Measurements from ENCODE around the gene CNOT4.

The CNOT4 gene

GRCh38 chr7:135320268-135320667, 189.6 kb downstream of the CNOT4 start:
- Histone ChIP-seq H3K9me3 (replicated peaks; ENCODE audit: low read length) (no peaks in the 10 kb centered on the region), H3K27me3 (ENCODE audit: control insufficient read depth, insufficient read depth, low read length) (no peaks in the 10 kb centered on the region), H3K4me1 (ENCODE audit: control insufficient read depth, insufficient read depth, low read length) (peaks cover 12% of the 10 kb centered on the region), H3K4me2 (ENCODE audit: low read length) (no peak overlapping the region), H3K4me3 (ENCODE audit: low read length) (no peak overlapping the region), H3K9ac (ENCODE audit: low read depth, low read length) (no peak overlapping the region), H3K36me3 (ENCODE audit: insufficient read depth, low read length) (no peaks in the 10 kb centered on the region)

DNA sequence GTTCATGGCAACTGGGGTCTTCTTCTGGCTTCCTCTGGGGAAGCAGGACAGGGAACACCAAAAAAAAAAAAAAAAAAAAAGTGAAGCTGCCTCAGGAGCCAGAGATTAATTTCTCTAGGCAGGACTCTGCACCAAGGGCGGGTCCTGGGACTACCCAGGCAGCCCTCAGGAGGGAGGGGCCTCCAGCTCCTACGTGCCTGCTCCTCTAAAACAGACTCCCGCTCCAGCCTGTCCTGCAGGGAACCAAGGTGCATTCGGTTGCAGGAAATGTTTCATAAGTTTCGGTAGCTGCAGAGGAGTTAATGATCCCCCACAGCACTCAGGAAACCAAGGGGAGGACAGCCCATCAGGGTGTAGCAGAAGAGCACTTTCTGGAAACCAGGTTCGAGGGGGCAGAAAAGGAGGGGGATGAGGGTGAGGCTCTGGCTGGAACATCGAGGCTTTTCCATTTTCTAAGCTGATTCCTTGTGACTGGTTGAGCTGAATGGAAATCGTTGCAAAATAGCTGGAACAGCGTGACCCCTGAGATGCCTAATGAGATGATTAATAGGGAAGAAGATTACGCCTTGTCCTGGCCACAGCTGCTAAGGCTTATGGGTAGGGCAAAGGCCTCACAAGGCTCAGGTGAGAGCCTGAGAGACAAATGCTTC, 192.1 kb downstream of the CNOT4 start:
- H3K9me3 ChIP-seq (replicated peaks; ENCODE audit: low read length), result no peaks in the 10 kb centered on the region
- no peak overlapping the region for H3K9ac ChIP-seq (ENCODE audit: low read depth, low read length)
- no peaks in the 10 kb centered on the region for H3K36me3 ChIP-seq (ENCODE audit: insufficient read depth, low read length)

GRCh38 chr7:135316648-135317313, 193.1 kb downstream of the CNOT4 start:
- H3K9ac ChIP-seq (ENCODE audit: low read depth, low read length), result no peak overlapping the region
- peaks cover 10% of the 10 kb centered on the region for H3K27me3 ChIP-seq (ENCODE audit: control insufficient read depth, insufficient read depth, low read length)
- peaks cover 12% of the 10 kb centered on the region for H3K4me1 ChIP-seq (ENCODE audit: control insufficient read depth, insufficient read depth, low read length)
- H3K9me3 ChIP-seq (replicated peaks; ENCODE audit: low read length), result no peaks in the 10 kb centered on the region
- no peak overlapping the region for H3K4me3 ChIP-seq (ENCODE audit: low read length)
- H3K36me3 ChIP-seq (ENCODE audit: insufficient read depth, low read length), result no peaks in the 10 kb centered on the region
- no peak overlapping the region for H3K4me2 ChIP-seq (ENCODE audit: low read length)

More for the DNA sequence above, 192.1 kb downstream of the CNOT4 start:
- Histone ChIP-seq H3K4me1 (ENCODE audit: control insufficient read depth, insufficient read depth, low read length) (peaks cover 12% of the 10 kb centered on the region), H3K27me3 (ENCODE audit: control insufficient read depth, insufficient read depth, low read length) (peaks cover 10% of the 10 kb centered on the region), H3K4me3 (ENCODE audit: low read length) (no peak overlapping the region), H3K4me2 (ENCODE audit: low read length) (no peak overlapping the region)

DNA sequence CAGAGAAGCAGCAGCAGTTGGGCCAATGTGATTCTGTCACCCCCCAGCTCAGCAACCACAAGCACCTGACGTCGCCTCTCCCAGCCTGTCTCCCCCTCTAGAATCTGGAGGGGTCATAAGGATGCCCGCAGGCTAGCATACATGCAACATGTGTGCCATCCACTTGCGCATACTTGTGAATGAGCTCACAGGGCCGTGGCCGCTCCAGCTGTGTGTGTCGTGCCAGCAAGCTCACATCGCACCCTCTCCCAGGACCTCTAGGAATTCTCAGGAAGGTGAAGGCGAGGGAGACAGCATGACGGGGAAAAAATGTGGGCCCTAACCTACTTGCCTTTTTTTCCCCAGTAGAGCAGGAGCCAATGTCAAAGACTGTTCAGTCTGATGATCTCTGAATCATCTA, 195.9 kb downstream of the CNOT4 start:
- no peak overlapping the region for H3K9ac ChIP-seq (ENCODE audit: low read depth, low read length)
- no peaks in the 10 kb centered on the region for H3K36me3 ChIP-seq (ENCODE audit: insufficient read depth, low read length)
- H3K9me3 ChIP-seq (replicated peaks; ENCODE audit: low read length), result no peaks in the 10 kb centered on the region
- peaks cover 2% of the 10 kb centered on the region for H3K4me1 ChIP-seq (ENCODE audit: control insufficient read depth, insufficient read depth, low read length)
- H3K4me3 ChIP-seq (ENCODE audit: low read length), result no peak overlapping the region
- H3K27me3 ChIP-seq (ENCODE audit: control insufficient read depth, insufficient read depth, low read length), result peaks cover 10% of the 10 kb centered on the region
- H3K4me2 ChIP-seq (ENCODE audit: low read length), result no peak overlapping the region

All from skeletal muscle satellite cell (primary cell).